ENCODE measurements around the gene SFSWAP.

DNA sequence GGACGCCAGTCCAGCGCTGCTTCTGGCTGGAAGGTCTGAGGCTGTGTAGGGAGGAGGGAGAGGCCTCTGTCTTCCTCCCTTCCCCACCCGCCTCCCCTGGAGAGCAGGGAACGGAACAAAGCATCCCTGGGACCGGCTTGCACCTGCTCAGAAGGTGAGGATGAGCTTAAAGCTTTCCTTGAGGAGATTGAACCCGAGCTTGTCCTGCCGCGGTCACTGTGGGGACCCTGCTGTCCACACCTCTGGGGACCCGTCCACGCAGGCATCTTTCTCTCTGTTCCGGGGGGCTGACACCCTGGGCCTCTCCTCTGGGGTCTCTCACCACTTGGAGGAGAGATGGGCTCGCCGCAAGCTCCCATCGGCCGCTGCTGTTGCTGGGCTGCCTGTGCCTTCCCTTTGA, 33.2 kb upstream of the SFSWAP start:
- no peak for TF ChIP-seq POLR2AphosphoS5 (IDR thresholded peaks at IDR 0.05; ENCODE audit: low read depth, low read length)
- TF ChIP-seq POLR2A (IDR thresholded peaks at IDR 0.05; ENCODE audit: low read depth, low read length) = no peak
- TF ChIP-seq SPI1 (IDR thresholded peaks at IDR 0.05; ENCODE audit: low read depth, low read length) = no peak
- TF ChIP-seq TAF1 (IDR thresholded peaks at IDR 0.05; ENCODE audit: low read depth, low read length) = no peak

Measured in GM12891 (cell line).